Type B pancreatic cell (in vitro differentiated cells): Measurements from ENCODE around the gene UBAC2. TPM values are rescaled to one million over a fixed set of nuclear protein-coding genes. Genes with fewer than 3 reads are reported as not detected.

Source experiments
- DNase-seq: peaks from one replicate; pipeline ENCODE4 v3.0.0; 2021; ENCODE audit warnings: mixed read lengths; ENCODE audit not compliant: unreplicated experiment; ENCODE audit errors: extremely low spot score
- H3K27ac Mint-ChIP-seq: 2 replicates; pipeline ENCODE4 v1.8.0; 2021; ENCODE audit warnings: mild to moderate bottlenecking, mixed read lengths
- H3K27me3 Mint-ChIP-seq: 2 replicates; pipeline ENCODE4 v1.8.0; 2021; ENCODE audit warnings: mixed read lengths
- H3K36me3 Mint-ChIP-seq: 2 replicates; pipeline ENCODE4 v1.8.0; 2021; ENCODE audit warnings: mixed read lengths
- H3K4me1 Mint-ChIP-seq: one replicate; pipeline ENCODE4 v1.8.0; 2021; ENCODE audit warnings: mixed read lengths; ENCODE audit not compliant: unreplicated experiment
- H3K4me3 Mint-ChIP-seq: 2 replicates; pipeline ENCODE4 v1.8.0; 2021; ENCODE audit warnings: mild to moderate bottlenecking, mixed read lengths
- H3K9me3 Mint-ChIP-seq: 2 replicates; pipeline ENCODE4 v1.8.0; 2021; ENCODE audit warnings: mixed read lengths
- CTCF ChIP-seq: fragments of 200-600 bp; sonication (generic); conservative IDR thresholded peaks from 2 replicates; pipeline ENCODE4 v1.5.0; 2021; ENCODE audit warnings: antibody characterized with exemption, mild to moderate bottlenecking
- total RNA-seq: library from RNA; stranded (reverse); gene quantifications from 2 replicates; pipeline ENCODE4 v1.2.1, GENCODE V29; 2021; ENCODE audit warnings: low replicate concordance

UBAC2 gene
- total RNA-seq, 1 donor from 2014 or later, result 66.0 TPM

DNA sequence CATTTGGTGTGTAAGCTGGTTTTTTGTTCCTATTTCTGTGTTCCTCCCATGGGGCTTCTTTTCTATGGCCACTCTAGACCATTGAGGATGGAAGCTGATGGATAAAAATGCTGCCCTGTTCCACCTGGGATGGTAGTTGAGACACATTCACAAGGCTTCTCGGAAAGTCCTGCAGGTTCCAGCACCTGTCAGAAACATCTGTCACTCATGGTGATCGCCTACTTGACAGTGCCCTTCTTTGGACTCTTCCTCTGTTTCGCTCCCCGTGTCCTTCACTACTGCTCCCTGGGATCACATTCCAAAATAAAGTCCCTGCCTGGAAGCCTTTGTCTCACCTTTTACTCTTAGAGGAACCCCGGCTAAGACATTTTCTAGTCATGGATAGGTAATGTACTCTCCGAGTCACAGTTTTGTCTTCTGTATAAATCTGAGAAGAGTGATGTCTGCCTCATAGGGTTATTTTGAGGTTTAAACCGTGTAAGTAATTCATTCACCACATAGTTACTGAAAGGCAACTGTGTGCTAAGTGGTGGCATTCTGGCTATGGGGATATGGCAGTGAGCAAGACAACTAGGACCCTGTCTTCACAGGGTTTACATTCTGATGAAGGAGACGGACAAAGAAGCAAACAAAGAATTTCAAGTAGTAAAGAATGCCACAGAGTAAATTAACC, 21.0 kb downstream of the UBAC2 start:
- TF ChIP-seq CTCF, result no peak
- no peak for DNase-seq
- H3K4me1 Mint-ChIP-seq, result peaks cover 49% of the 10 kb centered on the region
- H3K27ac Mint-ChIP-seq, result no peak overlapping the region
- no peak overlapping the region for H3K4me3 Mint-ChIP-seq
- H3K36me3 Mint-ChIP-seq, result peaks cover 41% of the 10 kb centered on the region
- peaks cover 21% of the 10 kb centered on the region for H3K9me3 Mint-ChIP-seq
- no peaks in the 10 kb centered on the region for H3K27me3 Mint-ChIP-seq

DNA sequence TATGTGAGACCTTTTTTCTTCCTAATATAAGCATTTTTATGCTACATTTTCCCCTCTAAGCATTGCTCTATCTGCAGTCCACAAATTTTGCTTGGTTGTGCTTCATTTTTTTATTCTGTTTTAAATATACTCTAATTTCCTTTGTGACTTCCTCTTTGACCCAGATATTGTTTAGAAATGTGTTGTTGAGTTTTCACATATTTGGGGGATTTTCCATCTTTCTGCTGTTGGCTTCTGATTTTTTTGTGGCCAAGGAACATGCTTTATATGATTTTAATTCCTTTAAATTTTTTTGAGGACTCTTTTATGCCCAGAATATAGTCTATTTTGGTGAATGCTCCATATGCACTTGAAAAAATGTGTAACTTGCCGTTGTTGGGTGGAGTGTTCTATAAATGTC, 22.9 kb downstream of the UBAC2 start:
- H3K27me3 Mint-ChIP-seq, result no peaks in the 10 kb centered on the region
- peaks cover 44% of the 10 kb centered on the region for H3K36me3 Mint-ChIP-seq
- no peak overlapping the region for H3K4me3 Mint-ChIP-seq
- no peak for TF ChIP-seq CTCF
- H3K9me3 Mint-ChIP-seq, result peaks cover 21% of the 10 kb centered on the region
- peaks cover 44% of the 10 kb centered on the region for H3K4me1 Mint-ChIP-seq
- no peak overlapping the region for H3K27ac Mint-ChIP-seq
- no peak for DNase-seq

GRCh38 chr13:99224021-99224420, 23.4 kb downstream of the UBAC2 start:
- Mint-ChIP-seq H3K9me3 (peaks cover 21% of the 10 kb centered on the region), H3K27ac (no peak overlapping the region), H3K27me3 (no peaks in the 10 kb centered on the region), H3K4me1 (peaks cover 44% of the 10 kb centered on the region), H3K36me3 (peaks cover 46% of the 10 kb centered on the region), H3K4me3 (no peak overlapping the region)
- TF ChIP-seq CTCF, result no peak
- no peak for DNase-seq

- no peak for DNase-seq
- H3K36me3 Mint-ChIP-seq, result peaks cover 48% of the 10 kb centered on the region
- no peak for TF ChIP-seq CTCF
- H3K4me3 Mint-ChIP-seq, result no peak overlapping the region
- H3K27ac Mint-ChIP-seq, result no peak overlapping the region
- H3K4me1 Mint-ChIP-seq, result peaks cover 41% of the 10 kb centered on the region
- no peaks in the 10 kb centered on the region for H3K27me3 Mint-ChIP-seq
- H3K9me3 Mint-ChIP-seq, result peaks cover 21% of the 10 kb centered on the region
These were observed 24.4 kb downstream of the UBAC2 start for GRCh38 chr13:99225078-99225477.

GRCh38 chr13:99226513-99226912, 25.9 kb downstream of the UBAC2 start:
- no peak overlapping the region for H3K4me3 Mint-ChIP-seq
- H3K9me3 Mint-ChIP-seq, result peaks cover 21% of the 10 kb centered on the region
- H3K27ac Mint-ChIP-seq, result no peak overlapping the region
- no peaks in the 10 kb centered on the region for H3K27me3 Mint-ChIP-seq
- H3K4me1 Mint-ChIP-seq, result peaks cover 37% of the 10 kb centered on the region
- no peak for DNase-seq
- peaks cover 48% of the 10 kb centered on the region for H3K36me3 Mint-ChIP-seq
- no peak for TF ChIP-seq CTCF
